ENCODE results near the gene LAIR2. TPM values are rescaled to one million over a fixed set of nuclear protein-coding genes. Genes with fewer than 3 reads are reported as not detected.
"Not testable (repeated sequence)": the region's sequence is repeated elsewhere in the genome, so short reads cannot be mapped to it uniquely, and the experiment has no call there.

LAIR2 gene
- polyA plus RNA-seq, 2 donors, result 0.08 TPM; not detected in 1

DNA sequence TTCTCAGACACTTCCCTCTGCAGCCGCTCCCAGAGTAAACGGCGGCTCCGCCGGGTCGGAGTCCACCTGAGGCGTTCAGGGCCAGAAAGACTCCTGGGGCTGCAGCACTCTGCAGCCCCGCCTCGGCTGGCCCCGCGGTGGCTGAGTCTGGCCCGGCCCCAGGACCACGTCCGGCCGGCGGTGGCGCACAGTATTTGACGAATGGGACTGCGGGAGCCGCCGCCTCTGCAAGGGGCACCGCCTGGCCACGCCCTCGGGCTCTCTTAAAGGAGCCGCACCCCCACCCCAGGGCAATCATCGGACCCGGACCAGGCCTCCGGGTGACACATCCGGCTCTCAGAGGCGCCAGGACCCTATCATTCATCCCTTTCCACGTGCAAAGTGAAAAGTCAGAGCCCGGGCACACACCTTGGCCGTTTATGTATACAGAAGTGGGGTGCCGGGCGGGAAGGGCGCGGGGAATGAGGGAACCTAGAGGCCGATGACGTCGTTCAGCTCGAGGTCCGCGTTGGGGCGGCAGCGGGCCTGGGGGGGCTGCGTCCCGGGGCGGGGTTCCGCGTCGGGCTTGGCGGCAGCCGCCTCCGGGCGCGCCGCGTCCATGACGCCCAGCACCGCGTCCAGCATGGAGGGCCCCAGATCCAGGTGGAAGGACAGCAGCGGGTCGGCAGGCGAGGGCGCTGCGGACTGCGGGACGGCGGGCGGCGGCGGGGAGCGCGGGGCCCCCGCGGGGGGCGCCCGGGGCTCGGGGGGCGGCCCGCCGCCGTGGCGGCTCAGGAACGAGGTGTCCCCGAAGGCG, 37.8 kb upstream of the LAIR2 start:
- 10 to 14% methylated on average over 81 to 87 of the region's 87 CpGs for WGBS, 2 donors
- Histone ChIP-seq H3K27ac (ENCODE audit: low read depth in 2 of 2, low read length in 1 of 2) (peak overlapping the region; percentile 89 to 99), H3K9me3 (ENCODE audit: control insufficient read depth in 2 of 2, insufficient read depth in 1 of 2, low read depth in 1 of 2, low read length in 1 of 2) (no peaks in the 10 kb centered on the region), H3K4me3 (ENCODE audit: low read depth in 1 of 2, low read length in 2 of 2) (peak overlapping the region; percentile 44 to 58), H3K4me1 (ENCODE audit: control insufficient read depth in 2 of 2, insufficient read depth in 2 of 2, low read length in 1 of 2) (peaks cover 0 to 15% of the 10 kb centered on the region in 2 donors), H3K36me3 (ENCODE audit: control insufficient read depth in 2 of 2, insufficient read depth in 2 of 2, low read length in 1 of 2) (peaks cover 0 to 18% of the 10 kb centered on the region in 2 donors), H3K27me3 (ENCODE audit: control insufficient read depth in 1 of 2, insufficient read depth in 2 of 2, low read length in 2 of 2) (no peaks in the 10 kb centered on the region)

DNA sequence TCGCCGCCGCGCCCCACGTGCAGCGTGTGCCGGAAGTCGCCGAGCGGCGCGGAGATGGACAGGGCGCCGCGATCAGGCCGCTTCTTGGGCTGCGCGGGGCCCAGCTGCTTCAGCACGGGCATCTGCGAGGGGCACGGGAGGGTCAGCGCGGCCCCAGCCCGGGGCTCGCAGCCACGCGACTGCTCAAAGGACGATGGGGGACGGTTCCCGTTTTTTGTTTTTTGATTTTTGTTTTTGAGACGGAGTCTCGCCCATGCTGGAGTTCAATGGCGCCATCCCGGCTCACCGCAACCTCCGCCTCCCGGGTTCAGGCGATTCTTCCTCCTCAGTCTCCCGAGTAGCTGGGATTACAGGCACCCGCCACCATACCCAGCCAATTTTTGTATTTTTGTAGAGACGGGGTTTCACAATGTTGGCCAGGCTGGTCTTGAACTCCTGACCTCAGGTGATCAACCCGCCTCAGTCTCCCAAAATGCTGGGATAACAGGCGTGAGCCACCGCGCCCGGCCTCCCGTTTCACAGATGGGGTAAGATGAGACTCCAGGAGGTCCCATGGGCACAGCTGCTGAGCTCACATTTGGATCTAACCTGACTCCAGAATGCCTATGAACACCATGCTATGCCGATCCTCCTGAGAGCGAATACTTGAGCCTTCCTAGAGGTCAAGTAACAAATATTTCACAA, 37.1 kb upstream of the LAIR2 start:
- H3K27me3 ChIP-seq (ENCODE audit: control insufficient read depth in 1 of 2, insufficient read depth in 2 of 2, low read length in 2 of 2), result no peaks in the 10 kb centered on the region
- H3K4me1 ChIP-seq (ENCODE audit: control insufficient read depth in 2 of 2, insufficient read depth in 2 of 2, low read length in 1 of 2), result peaks cover 0 to 15% of the 10 kb centered on the region in 2 donors
- no peaks in the 10 kb centered on the region for H3K9me3 ChIP-seq (ENCODE audit: control insufficient read depth in 2 of 2, insufficient read depth in 1 of 2, low read depth in 1 of 2, low read length in 1 of 2)
- peaks cover 0 to 13% of the 10 kb centered on the region in 2 donors for H3K36me3 ChIP-seq (ENCODE audit: control insufficient read depth in 2 of 2, insufficient read depth in 2 of 2, low read length in 1 of 2)
- WGBS, 2 donors, result 77 to 84% methylated on average over 49 of the region's 49 CpGs
- peak overlapping the region in 1 of 2 donors; percentile 99 for H3K27ac ChIP-seq (ENCODE audit: low read depth in 2 of 2, low read length in 1 of 2)
- H3K4me3 ChIP-seq (ENCODE audit: low read depth in 1 of 2, low read length in 2 of 2), result peak overlapping the region; percentile 44 to 58

DNA sequence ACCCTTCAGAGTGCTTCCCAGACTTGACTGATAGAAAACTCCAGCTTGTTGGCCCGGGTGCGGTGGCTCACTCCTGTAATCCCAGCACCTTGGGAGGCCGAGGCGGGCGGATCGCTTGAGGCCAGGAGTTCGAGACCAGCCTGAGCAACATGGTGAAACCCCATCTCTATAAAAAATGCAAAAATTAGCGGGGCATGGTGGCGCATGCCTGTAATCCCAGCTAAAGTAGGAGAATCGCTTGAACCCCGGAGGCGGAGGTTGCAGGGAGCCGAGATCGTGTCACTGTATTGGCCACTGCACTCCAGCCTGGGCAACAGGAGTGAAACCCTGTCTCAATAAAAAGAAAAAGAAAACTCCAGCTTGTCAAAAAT, 36.5 kb upstream of the LAIR2 start:
- H3K27me3 ChIP-seq (ENCODE audit: control insufficient read depth in 1 of 2, insufficient read depth in 2 of 2, low read length in 2 of 2); H3K4me3 ChIP-seq (ENCODE audit: low read depth in 1 of 2, low read length in 2 of 2); H3K9me3 ChIP-seq (ENCODE audit: control insufficient read depth in 2 of 2, insufficient read depth in 1 of 2, low read depth in 1 of 2, low read length in 1 of 2); H3K27ac ChIP-seq (ENCODE audit: low read depth in 2 of 2, low read length in 1 of 2): not testable (repeated sequence)
- WGBS, 2 donors, result 93% methylated on average over 14 of the region's 14 CpGs
- H3K4me1 ChIP-seq (ENCODE audit: control insufficient read depth in 2 of 2, insufficient read depth in 2 of 2, low read length in 1 of 2), result peaks cover 0 to 15% of the 10 kb centered on the region in 2 donors
- H3K36me3 ChIP-seq (ENCODE audit: control insufficient read depth in 2 of 2, insufficient read depth in 2 of 2, low read length in 1 of 2), result peaks cover 0 to 11% of the 10 kb centered on the region in 2 donors

DNA sequence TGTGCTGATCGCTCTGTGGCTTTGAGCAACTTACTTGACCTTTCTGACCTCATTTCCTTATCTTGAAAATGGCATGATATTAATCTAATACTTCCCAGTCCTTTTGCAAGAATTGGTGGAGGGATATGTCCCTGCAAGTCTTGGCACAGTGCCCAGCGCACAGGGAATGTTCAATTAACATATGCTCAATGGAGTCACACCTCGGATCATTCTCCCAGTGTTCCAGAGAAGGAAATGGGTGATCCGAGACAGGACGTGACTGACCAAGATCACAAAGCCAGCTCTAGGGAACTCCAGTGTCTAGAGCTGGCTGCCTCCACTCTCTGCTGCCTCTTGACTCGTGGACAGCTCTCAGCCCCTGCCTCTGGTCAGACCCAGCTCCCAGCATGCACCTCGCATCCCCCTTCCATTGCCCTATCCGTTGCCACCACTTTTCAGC, 33.1 kb upstream of the LAIR2 start:
- Histone ChIP-seq H3K9me3 (ENCODE audit: control insufficient read depth in 2 of 2, insufficient read depth in 1 of 2, low read depth in 1 of 2, low read length in 1 of 2) (no peaks in the 10 kb centered on the region), H3K4me3 (ENCODE audit: low read depth in 1 of 2, low read length in 2 of 2) (no peak overlapping the region), H3K27me3 (ENCODE audit: control insufficient read depth in 1 of 2, insufficient read depth in 2 of 2, low read length in 2 of 2) (no peaks in the 10 kb centered on the region), H3K36me3 (ENCODE audit: control insufficient read depth in 2 of 2, insufficient read depth in 2 of 2, low read length in 1 of 2) (no peaks in the 10 kb centered on the region), H3K27ac (ENCODE audit: low read depth in 2 of 2, low read length in 1 of 2) (peak overlapping the region in 1 of 2 donors; percentile 45), H3K4me1 (ENCODE audit: control insufficient read depth in 2 of 2, insufficient read depth in 2 of 2, low read length in 1 of 2) (peaks cover 0 to 8% of the 10 kb centered on the region in 2 donors)
- 46% methylated on average over 8 of the region's 8 CpGs for WGBS, 2 donors

DNA sequence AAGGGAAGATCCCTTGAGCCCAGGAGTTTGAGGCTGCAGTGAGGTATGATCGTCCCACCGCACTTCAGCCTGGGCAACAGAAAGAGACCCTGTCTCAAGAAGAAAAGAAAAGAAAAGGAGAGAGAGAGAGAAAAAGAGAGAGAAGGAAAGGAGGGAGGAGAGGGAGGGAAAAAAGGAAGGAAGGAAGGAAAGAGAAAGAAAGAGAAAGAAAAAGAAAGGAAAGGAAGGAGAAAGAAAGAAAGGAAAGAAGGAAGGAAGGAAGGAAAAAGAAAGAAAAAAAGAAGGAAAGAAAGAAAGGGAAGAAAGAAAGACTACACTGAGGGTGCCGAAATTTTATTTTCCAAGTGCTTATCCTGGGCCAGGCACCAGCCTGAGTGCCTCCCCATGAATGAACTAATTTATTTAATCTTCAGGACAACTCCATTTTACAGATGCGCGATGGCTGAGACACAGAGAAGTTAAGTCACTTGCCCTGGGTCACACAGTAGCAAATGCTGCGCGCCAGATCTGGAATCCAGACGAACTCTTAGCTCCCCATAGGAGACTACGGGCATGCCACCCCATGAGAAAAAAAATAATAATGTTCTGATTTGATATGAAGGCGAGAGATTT, 32.2 kb upstream of the LAIR2 start:
- 69 to 71% methylated on average over 10 of the region's 10 CpGs for WGBS, 2 donors
- Histone ChIP-seq H3K4me3 (ENCODE audit: low read depth in 1 of 2, low read length in 2 of 2) (peak overlapping the region in 1 of 2 donors; percentile 57), H3K27me3 (ENCODE audit: control insufficient read depth in 1 of 2, insufficient read depth in 2 of 2, low read length in 2 of 2) (no peaks in the 10 kb centered on the region), H3K4me1 (ENCODE audit: control insufficient read depth in 2 of 2, insufficient read depth in 2 of 2, low read length in 1 of 2) (peaks cover 0 to 8% of the 10 kb centered on the region in 2 donors), H3K36me3 (ENCODE audit: control insufficient read depth in 2 of 2, insufficient read depth in 2 of 2, low read length in 1 of 2) (no peaks in the 10 kb centered on the region), H3K27ac (ENCODE audit: low read depth in 2 of 2, low read length in 1 of 2) (peak overlapping the region; percentile 65 to 82), H3K9me3 (ENCODE audit: control insufficient read depth in 2 of 2, insufficient read depth in 1 of 2, low read depth in 1 of 2, low read length in 1 of 2) (no peaks in the 10 kb centered on the region)

DNA sequence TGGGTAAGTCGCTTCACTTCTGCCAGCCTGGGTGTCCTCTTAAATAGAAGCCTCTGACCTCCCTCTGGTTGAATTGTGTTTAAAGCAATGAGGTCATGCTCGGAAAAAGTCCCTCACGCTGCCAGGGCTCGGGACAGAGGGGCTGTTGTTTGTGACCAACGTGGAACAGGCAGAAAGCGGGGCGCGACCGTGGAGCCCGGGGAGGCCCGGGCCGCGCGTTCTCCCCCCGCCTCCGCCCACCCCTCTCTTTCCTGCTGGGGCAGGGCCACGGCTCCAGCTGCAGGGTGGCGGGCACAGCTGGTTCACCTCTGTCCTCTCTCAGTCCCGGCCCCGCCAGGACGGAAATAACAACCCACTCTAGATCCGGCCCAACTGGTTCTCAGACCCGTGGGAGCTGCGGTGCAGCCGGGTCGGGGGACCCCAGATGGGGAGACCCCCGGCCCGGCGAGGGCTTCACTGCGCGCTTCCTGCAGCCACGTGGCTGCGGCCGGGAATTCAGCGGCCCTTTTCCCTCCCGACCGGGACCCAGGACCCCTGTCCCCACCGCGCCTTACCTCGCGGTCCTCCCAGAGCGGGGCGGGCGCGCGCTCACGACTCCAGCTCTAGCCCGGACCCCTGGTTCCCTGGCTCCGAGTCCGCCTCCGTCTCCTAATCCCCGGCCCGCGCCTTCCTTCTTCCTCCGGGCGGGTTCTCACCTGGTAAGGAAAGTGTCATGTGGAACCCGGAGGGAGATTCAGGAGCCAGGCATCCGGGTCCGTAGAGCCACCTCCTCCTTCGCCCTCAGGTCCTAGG, 31.4 kb upstream of the LAIR2 start:
- Histone ChIP-seq H3K27me3 (ENCODE audit: control insufficient read depth in 1 of 2, insufficient read depth in 2 of 2, low read length in 2 of 2) (no peaks in the 10 kb centered on the region), H3K4me1 (ENCODE audit: control insufficient read depth in 2 of 2, insufficient read depth in 2 of 2, low read length in 1 of 2) (peaks cover 0 to 8% of the 10 kb centered on the region in 2 donors)
- 1 to 3% methylated on average over 53 to 60 of the region's 60 CpGs for WGBS, 2 donors

DNA sequence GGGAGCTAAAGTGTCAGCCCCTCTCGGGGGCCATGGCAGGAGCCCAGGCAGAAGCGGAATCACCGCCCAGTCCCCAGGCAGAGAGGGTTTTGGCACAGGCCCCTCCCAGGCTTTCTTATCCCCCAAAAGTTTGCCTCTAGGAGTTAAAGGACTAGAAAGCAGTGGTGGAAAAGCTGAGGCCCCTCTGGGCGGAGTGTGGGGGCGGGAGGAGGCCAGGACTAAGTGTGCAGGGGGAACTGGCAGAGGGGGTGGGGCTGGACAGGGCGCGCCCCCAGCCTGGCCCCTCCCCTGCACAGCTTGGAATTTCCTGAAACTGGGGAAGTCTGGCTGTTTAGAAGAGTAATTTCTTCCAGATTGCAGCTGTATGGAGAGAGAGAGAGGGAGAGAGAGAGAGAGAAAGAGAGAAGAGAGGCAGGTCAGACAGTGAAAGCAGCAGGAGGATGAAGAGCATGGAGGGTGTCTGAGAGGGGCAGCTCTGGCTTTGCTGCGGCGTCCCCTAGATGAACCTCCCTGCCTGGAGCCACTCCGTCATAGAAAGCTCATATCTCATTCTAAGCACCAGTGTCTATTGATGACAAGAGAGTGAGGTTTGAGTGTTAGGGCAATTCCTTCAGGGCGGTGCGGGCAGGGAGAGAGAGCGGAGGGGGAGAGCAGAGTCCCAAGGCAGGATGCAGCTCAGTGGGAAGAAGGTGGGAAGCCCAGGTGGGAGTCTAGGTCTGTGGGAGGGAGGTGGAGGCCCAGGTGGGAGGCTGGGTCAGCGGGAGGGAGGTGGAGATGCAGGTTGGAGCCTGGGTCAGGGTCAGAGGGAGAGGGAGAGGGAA, 29.4 kb upstream of the LAIR2 start, which contains the start of gene CDC42EP5:
Gene CDC42EP5 (minus strand): TSS at position 226 of the 821 bp plus-strand sequence. CDS start 7,749 bp downstream, outside the sequence.
- Histone ChIP-seq H3K27me3 (ENCODE audit: control insufficient read depth in 1 of 2, insufficient read depth in 2 of 2, low read length in 2 of 2) (no peaks in the 10 kb centered on the region), H3K4me1 (ENCODE audit: control insufficient read depth in 2 of 2, insufficient read depth in 2 of 2, low read length in 1 of 2) (peaks cover 0 to 8% of the 10 kb centered on the region in 2 donors), H3K27ac (ENCODE audit: low read depth in 2 of 2, low read length in 1 of 2) (peak within 1 kb of the TSS; percentile 37 to 70), H3K4me3 (ENCODE audit: low read depth in 1 of 2, low read length in 2 of 2) (peak within 1 kb of the TSS; percentile 25 to 38), H3K36me3 (ENCODE audit: control insufficient read depth in 2 of 2, insufficient read depth in 2 of 2, low read length in 1 of 2) (no peaks in the 10 kb centered on the region), H3K9me3 (ENCODE audit: control insufficient read depth in 2 of 2, insufficient read depth in 1 of 2, low read depth in 1 of 2, low read length in 1 of 2) (no peaks in the 10 kb centered on the region)
- WGBS, 2 donors, result 10 to 15% methylated on average over 14 of the region's 14 CpGs

More for the DNA sequence above, 31.4 kb upstream of the LAIR2 start:
- H3K27ac ChIP-seq (ENCODE audit: low read depth in 2 of 2, low read length in 1 of 2), result peak overlapping the region; percentile 65 to 82
- peak overlapping the region; percentile 57 to 64 for H3K4me3 ChIP-seq (ENCODE audit: low read depth in 1 of 2, low read length in 2 of 2)
- no peaks in the 10 kb centered on the region for H3K36me3 ChIP-seq (ENCODE audit: control insufficient read depth in 2 of 2, insufficient read depth in 2 of 2, low read length in 1 of 2)
- H3K9me3 ChIP-seq (ENCODE audit: control insufficient read depth in 2 of 2, insufficient read depth in 1 of 2, low read depth in 1 of 2, low read length in 1 of 2), result no peaks in the 10 kb centered on the region

DNA sequence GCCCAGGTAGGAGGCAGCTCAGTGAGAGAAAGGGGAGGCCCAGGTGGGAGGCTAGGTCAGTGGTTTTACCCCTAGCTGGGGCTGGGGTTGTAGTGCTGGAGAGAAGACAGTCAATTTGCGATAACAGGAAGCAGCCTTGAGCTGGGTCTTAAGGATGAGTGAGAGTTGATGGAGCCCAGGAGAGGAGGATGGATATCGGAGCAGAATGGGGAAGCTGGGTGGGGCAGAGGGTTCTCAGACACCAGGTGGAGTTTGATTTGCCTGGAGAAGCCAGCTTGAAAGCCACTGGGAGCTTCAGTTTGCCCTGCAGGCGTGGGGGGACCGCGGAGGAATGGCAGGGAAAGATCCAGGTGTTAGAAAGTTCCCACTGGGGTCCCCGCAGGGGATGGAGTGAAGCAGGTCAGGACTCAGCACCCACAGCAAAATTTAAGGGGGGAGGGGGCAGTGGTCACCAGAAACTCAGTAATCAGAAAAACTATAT, 28.7 kb upstream of the LAIR2 start:
- peaks cover 0 to 8% of the 10 kb centered on the region in 2 donors for H3K4me1 ChIP-seq (ENCODE audit: control insufficient read depth in 2 of 2, insufficient read depth in 2 of 2, low read length in 1 of 2)
- peak overlapping the region in 1 of 2 donors; percentile 38 for H3K4me3 ChIP-seq (ENCODE audit: low read depth in 1 of 2, low read length in 2 of 2)
- peak overlapping the region in 1 of 2 donors; percentile 37 for H3K27ac ChIP-seq (ENCODE audit: low read depth in 2 of 2, low read length in 1 of 2)
- no peaks in the 10 kb centered on the region for H3K36me3 ChIP-seq (ENCODE audit: control insufficient read depth in 2 of 2, insufficient read depth in 2 of 2, low read length in 1 of 2)
- 63 to 65% methylated on average over 6 of the region's 6 CpGs for WGBS, 2 donors
- no peaks in the 10 kb centered on the region for H3K9me3 ChIP-seq (ENCODE audit: control insufficient read depth in 2 of 2, insufficient read depth in 1 of 2, low read depth in 1 of 2, low read length in 1 of 2)
- no peaks in the 10 kb centered on the region for H3K27me3 ChIP-seq (ENCODE audit: control insufficient read depth in 1 of 2, insufficient read depth in 2 of 2, low read length in 2 of 2)
